Measurements from ENCODE around the gene C20orf144.
"Not testable (repeated sequence)": the region's sequence is repeated elsewhere in the genome, so short reads cannot be mapped to it uniquely, and the experiment has no call there.

The C20orf144 gene

DNA sequence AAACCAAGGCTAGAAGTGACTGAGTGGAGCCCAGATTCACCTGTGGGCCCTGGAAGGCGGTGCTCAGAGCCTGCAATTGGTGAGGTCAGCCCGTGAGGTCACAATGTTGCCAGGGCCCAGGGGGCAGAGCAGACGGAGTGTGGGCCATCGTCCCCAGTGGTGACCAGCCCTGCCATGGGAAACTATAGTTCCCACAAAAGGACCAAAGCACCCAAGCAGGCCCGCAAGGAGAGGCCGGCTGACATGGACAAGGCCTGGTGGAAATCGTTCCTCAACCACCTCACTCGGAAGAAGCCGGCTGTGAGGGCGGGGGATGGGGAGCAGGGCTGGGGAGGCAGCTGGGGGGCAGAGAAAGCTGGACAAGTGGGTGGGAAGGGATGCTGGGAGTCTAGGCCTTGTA, at the start of gene C20orf144:
Gene C20orf144, plus strand, starts transcription at position 156 of the 400 bp plus-strand sequence. Its CDS starts 19 bp downstream, at position 175.
- DNase-seq = no peak

DNA sequence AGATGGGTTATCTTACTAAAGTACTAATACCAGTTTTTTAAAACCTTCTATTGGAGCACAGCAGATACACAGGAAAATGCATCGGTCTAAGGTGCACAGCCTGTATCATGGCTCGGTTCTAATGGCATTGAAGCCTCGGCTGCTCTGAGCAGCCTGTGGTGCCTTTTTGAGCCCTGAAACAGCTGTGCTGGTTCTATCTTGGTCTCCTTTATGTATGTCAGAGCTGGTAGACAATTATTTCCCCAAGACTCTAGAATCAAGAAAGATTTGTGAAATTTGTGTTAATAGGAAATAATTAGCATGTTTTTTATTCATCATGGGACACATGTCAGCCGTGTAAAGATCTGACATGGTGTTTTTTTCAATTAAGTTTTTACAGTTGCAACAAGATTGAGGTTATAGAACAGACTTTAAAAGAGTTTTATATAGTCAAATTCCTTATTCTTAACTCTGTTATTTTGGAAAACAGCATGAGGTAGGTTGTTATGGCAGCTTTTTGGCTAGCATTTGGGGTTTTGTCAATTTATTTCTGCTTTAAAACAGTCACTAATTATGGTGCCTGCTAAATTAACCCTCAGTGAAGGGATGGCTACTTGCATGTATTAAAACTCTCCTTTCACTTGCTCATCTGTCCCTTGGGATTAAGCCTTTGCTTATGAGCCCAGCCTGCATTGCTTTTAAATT, 40.3 kb upstream of the C20orf144 start:
- no peak for DNase-seq

DNA sequence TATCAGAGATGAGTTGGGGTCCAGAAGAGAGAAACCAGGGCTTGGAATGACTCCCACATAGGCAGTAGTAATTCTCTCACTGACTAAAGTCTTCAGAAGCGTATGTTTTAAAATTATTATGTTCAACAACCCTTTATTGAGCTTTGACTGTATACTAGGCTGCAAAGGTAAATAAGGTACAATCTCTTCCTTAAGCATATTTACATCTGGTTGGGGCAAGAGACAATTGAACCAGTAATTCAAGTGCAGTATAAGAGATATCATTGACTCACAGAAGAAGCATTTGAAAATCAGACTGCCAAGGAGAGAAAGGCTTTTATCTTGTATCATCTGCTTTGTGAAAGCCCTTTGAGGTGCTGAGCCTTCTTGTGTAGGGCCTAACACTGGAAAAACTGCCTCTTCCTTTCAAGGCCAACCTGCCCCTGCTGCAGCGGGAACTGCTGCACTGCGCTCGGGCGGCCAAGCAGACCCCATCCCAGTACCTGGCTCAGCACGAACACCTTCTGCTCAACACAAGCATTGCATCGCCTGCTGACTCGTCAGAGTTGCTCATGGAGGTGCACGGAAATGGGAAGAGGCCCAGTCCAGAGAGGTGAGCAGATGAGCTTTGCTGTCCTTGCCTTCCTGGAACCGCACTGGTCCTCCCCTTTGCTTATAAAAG, 39.3 kb upstream of the C20orf144 start:
- DNase-seq = no peak

DNA sequence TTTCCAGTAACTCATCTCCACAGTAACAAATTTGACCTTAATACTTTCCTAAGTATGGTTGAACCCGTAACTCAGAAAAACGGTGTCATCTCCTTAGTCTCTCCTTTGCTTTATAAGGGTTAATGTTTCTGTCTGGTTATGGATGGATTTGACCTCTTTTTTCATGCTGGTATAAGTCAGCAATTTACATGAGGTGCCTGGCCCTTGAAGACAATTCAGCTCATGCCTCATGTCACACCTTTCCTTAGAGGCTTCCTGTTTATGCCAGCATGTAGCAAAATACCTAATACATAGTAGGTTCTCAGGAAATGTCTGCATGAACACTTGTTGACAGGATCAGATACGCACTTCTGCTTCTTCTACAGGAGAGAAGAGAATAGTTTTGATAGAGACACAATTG, 37.7 kb upstream of the C20orf144 start:
- DNase-seq = no peak

DNA sequence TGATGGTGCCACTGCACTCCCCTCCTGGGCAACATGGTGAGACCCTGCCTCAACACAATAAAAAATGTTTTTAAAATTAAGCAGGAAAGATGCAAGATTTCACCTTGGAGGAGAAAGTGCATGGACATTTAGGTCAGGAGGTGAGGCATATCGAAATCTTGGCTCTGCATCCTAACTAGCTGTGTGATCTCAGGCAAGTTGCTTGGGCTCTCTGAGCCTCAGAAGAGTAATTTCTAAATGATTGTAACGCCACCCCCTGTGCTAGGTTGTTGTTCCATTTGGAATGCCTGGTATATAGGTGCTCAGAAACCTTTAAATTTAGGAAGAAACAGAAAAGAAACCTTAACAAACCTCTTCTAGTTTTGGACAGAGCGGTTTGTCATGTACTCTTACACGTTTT, 35.9 kb upstream of the C20orf144 start:
- no peak for DNase-seq

DNA sequence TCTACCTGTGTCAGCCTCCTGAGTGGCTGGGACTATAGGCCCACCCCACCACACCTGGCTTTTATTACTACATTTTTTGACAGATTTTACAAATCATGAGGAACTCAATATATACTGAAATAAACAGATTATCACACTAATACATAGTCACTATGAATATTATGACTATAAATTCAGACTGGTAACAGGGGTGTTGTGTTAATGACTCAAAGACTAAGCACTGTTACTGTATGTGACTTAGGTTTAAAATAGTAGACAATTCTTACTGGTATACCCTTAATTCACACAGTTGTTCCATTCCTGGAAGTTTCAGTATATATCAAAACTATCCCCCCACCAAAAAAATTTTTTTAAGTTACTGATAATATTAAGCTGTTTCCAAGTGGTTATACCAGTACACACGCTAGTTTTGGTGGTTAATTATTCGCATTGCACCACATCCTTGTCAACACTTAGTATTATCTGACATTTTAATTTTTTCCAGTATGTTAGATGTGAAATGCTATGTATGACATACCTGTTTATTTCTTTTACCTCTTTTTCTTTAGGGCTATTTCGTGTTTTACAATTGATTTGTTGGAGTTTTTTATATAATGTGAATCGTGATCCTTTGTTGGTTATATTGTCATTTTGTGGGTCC, 34.4 kb upstream of the C20orf144 start:
- DNase-seq = no peak

DNA sequence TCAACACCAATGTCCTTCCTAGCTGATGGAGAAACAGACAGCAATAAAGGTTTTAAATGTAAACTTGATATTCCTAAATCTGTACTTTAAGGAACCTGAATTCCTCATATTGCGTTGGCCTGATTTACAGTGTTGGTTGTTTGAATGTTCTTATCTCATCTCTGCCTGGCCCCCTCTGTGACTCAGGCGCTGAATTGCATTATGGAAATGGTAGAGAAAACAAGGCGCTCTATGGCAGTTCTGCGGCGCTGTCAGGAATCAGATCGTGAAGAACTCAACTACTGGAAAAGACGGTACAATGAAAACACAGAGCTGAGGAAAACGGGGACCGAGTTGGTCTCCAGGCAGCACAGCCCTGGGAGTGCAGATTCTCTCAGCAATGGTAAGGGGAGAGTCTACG, 32.6 kb upstream of the C20orf144 start:
- no peak for DNase-seq

DNA sequence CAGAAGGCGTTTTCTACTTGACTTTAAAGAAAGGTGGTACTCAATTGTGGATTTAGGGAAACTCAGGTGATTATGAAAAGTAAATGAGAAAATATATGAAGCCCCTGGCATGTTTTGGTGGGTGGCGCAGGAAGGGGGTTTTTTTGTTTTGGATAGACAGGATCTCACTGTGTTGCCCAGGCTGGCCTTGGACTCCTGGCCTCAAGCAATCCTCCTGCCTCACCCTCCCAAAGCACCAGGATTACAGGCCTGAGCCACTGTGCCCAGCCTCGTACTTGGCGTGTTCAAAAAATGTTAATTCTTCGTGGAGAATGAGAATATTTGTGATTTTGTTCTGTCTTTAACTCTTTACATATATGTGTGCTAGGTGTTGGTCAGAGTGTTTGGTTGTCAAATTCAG, 32.1 kb upstream of the C20orf144 start:
- no peak for DNase-seq

DNA sequence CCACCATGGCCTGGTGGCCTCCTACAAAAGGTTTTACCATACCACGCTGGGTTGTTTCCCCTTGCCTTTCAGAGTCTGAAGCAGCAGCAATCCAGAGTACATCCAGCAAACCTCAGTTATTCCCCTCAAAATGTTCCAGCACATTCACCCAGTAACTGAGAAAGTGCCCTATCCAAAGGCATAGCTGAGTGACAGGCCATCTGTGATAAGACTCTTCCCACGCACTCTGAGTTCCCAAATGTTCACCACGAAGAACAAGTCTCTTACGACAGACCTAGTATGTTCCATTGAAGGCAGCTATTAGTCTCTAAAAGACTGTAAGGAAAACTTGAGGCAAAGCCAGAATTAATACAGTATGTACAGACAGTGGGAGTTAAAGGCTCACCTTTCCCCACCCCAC, 31.6 kb upstream of the C20orf144 start:
- DNase-seq = no peak

DNA sequence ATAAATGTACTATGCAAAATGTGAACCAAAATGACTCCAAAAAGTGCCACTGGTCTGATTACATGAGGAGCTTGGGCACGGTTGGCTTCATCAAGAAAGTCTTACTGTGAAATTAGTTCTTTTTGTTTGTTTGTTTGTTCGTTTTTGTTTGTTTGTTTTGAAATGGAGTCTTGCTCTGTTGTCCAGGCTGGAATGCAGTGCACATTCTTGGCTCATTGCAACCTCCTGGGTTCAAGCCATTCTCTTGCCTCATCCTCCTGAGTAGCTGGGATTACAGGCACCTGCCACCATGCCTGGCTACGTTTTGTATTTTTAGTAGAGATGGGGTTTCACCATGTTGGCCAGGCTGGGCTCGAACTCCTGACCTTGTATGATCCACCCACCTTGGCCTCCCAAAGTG, 30.2 kb upstream of the C20orf144 start:
- not testable (repeated sequence) for DNase-seq

DNA sequence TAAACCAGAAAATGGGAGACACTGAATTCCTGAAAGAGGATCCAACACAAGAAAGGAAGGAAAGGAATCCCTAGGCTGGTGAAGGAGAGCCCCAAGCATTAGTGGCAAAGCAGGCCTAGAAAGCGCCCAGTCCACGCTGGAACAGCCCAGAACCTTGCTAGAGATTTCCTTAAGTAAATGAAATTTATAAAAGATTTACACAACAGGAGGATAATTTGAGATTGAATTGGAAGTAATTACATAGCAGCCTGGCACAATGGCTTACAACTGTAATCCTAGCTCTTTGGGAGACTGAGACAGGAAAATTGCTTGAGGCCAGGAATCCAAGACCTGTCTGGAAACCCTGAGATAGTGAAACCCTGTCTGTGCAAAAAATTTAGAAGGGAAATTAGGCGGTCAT, 26.8 kb upstream of the C20orf144 start:
- DNase-seq = no peak

DNA sequence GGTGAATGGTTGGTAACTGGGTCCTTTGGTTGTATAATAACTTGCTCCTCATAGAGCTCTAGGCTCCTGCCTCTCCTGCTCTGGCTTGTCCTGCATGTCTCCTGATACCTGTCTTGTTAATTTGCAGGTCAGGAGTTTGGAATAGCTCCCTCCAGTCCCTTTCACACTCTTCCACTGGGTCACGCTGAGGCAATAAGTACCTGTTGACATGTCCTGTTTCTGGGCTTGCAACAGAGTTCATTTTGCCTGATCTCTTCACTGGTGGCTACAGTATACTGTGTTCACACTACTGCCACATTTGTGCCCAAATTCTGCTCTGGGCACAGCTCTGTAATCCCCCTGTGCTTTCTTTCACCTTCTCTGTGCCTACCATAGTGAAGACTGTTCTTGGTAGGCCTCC, 25.4 kb upstream of the C20orf144 start:
- no peak for DNase-seq

DNA sequence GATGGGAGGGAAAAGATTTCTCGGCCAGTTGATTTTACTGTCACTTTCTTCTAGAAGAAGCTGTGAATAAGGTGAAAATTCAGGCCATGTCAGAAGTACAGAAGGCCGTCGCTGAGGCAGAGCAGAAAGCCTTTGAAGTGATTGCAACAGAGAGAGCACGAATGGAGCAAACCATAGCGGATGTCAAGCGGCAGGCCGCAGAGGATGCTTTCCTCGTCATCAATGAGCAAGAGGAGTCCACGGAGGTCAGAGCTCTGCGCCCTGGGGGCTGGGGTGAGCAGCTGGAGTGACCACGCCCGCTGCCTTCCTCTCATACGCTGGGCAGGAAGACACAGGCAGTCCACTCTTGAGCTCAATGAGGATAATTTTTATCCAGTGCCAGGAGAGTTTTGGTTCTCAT, 21.8 kb upstream of the C20orf144 start:
- no peak for DNase-seq

DNA sequence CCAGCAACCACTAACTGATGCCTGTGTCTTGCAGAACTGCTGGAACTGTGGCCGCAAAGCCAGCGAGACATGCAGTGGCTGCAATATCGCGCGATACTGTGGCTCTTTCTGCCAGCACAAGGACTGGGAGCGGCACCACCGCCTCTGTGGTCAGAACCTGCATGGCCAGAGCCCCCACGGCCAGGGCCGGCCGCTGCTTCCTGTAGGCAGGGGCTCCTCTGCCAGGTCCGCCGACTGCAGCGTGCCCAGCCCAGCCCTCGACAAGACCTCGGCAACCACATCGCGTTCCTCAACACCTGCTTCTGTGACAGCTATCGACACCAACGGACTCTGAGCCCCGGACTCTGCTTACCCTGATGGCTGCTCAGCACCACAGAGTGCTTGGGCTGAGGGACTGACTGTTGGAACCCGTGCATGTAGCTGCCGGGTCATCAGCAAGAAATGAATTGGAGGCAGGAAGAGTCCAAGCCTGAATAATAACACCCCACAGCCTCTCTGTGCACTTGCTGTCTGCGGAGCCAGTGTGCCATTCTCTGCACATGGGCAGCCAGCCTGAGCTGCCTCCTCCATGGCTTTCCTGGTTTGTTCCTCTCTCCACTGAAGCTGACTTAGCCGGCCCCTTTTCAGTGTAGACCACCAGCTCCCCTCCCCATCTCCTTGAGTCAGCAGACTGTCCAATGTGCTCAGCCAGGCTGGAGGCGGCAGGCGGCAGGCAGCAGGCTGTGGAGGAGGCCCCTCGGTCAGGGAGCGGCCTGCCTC, 17.6 kb upstream of the C20orf144 start:
- DNase-seq = no peak

DNA sequence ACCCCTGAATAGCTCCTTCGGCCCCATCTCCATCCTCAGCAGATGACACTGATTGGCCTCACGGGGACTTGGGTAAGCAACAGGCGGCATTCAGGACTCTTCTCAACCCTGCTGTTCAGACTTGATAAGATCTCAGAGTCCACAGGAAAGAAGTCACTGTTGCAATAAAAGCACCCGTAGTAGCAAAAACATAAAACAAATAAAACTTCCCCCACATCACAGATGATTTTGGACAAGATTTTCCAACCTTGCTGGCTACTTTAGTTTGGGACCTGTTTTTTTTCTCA, 17.1 kb upstream of the C20orf144 start:
- DNase-seq = no peak

DNA sequence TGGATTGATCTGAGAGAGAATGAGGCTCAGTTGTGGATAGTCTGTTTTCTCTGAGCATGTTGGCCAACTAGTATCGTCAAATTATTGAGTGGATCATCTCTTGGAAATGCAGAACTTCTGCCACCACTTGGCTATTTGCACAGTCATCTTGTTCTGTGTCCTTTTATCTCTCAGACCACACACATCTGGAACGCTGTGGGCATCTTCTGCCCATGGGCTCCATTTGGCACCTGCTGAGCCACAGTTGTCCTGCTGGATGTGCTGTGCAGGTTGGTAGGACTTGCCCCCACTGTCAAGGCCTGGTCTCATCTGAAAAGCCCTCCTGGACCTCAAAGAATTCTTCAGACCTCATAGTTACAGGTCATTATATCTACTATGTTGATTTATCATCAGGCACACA, 16.7 kb upstream of the C20orf144 start:
- DNase-seq = no peak

DNA sequence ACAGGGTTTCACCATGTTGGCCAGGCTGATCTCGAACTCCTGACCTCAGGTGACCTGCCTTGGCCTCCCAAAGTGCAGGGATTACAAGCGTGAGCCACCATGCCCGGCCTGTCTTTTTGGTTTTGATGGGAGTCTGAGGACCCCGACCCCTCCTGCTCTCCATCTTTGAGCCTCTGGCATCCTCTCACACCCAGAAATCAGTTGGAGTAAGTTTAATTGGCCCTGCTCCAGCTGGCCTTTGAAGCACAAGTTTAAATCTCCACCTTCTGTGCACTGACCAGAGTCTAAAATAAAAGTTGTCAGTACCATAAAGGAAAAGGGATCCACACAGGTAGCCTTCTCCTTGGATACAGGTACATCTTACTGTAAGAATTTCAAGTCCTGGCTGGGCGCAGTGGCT, 15.9 kb upstream of the C20orf144 start:
- DNase-seq = no peak

DNA sequence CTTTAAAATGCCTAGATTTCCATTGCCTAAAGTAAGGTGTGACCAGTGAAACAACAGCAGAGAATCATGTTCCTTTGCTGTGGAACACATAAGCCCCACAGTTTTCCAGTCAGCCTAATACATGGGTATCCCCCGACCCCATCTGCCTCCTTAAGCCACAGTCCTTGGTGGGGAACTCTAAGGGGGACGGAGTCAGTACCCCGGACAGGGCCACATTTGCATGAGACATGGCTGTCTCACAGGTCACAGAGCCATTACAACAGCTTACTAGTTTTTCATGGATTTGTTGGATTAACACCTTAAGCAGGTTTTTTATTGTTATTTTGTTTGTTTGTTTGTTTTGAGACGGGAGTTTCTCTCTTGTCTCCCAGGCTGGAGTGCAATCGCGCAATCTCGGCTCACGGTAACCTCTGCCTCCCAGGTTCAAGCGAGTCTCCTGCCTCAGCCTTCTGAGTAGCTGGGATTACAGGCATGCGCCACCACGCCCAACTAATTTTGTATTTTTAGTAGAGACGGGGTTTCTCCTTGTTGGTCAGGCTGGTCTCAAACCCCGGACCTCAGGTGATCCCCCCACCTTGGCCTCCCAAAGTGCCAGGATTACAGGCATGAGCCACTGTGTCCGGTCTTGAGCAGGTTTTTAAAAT, 15.0 kb upstream of the C20orf144 start:
- not testable (repeated sequence) for DNase-seq

DNA sequence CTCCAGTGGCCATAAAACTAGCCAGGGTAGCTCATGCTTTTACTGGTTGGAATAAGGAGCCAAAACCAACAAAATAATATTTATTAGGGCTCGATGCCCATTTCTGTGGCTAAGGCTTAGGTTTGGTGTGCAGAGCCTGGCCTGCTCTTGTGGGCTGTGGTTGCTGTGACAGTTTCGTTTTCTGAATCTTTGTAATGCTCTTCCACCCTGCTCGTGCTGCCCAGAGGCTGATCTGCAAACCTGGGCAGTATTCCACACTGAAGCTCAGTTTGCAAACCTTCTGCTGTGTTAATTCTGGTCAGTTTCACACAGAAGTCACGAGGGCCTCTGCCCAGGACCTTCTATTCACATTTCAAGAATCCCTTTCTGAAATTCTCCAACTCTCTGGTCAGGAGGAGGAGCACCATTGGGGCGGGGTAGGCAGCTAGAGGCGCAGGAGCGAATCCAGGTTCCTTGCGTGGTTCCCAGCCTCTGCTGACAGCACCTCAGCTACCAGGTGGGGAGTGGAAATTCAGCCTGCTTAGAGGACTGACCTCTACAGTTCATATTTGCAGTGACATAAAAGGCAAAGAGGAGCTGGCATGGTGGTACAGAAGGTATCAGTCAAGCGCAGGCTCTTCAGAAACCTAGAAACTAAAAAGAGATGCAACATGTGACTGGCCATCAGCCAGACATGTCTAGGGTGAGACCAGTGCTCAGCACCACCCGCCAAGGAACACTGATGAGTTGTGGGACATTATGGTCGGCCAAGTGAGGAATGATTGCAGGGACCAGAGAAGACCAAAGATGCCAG, 14.3 kb upstream of the C20orf144 start:
- DNase-seq = no peak

DNA sequence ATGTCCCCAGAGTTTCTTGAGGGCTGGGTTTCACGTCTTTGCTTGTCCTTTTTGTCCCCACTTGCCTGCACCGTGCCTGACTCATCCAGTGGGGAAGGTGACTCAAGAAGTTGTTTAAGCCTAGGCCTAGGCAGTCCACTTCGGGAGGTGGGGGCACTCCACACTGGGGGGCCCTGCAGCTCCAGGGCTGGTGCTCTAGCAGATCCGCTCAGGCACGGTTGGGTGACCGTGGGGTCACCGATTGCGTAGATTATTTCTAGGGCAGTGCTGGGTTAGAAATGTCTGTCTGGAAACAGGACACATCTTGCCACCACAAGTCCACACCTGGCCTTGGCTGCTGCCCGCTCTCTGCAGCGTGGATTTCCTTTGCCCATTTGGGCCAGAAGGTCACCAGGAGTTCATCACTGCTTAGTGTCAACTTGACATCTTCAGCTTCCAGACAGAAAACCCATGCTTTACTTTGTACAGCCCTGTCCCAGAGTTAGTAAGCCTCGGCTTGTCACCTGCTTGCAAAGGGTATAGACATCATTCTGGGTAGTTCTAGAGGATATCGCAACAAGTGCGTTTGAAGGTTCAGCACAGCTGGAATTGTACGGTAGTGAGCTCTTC, 13.6 kb upstream of the C20orf144 start:
- no peak for DNase-seq

DNA sequence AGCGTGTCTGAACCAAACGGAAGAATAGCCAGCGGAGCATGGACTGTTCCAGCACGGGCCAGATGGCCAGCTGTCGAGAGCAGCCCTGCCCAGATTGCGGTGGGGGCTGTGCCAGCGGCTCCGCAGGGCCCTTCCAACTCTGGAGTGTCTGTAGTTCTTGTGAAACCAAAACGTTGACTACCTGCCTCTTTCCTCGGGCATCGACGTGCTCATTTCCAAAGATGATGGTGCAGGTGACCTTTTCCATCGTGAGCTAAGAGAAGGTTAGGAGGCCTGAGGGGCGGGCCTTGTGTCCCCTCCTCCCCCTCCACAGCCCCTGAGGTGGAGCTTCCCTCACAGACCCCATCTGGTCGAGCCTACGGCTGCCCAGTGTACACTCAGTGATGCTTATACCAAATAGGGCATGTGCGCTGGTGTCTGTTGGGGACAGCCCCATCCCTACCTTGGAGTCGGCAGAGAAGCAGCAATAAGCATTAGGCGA, 12.9 kb upstream of the C20orf144 start:
- no peak for DNase-seq

All from bone marrow (tissue), 2 donors.